SK-N-MC (cell line): Measurements from ENCODE around the gene KCNQ4.

Experiments used
- EZH2 ChIP-seq: fragments of 200-600 bp; sonication (generic); IDR thresholded peaks from one replicate; pipeline ENCODE4 v1.6.1; 2017; ENCODE audit warnings: antibody characterized with exemption
- FOXP2 ChIP-seq: optimal IDR thresholded peaks from 2 replicates; pipeline ENCODE3; 2011; ENCODE audit warnings: mild to moderate bottlenecking, moderate library complexity; ENCODE audit not compliant: insufficient read depth; ENCODE audit errors: extremely low read length, control extremely low read depth
- POLR2AphosphoS5 ChIP-seq: IDR thresholded peaks from 2 replicates; pipeline ENCODE4 v1.6.1; 2012; ENCODE audit warnings: mild to moderate bottlenecking, low read depth, low read length, borderline replicate concordance

DNA sequence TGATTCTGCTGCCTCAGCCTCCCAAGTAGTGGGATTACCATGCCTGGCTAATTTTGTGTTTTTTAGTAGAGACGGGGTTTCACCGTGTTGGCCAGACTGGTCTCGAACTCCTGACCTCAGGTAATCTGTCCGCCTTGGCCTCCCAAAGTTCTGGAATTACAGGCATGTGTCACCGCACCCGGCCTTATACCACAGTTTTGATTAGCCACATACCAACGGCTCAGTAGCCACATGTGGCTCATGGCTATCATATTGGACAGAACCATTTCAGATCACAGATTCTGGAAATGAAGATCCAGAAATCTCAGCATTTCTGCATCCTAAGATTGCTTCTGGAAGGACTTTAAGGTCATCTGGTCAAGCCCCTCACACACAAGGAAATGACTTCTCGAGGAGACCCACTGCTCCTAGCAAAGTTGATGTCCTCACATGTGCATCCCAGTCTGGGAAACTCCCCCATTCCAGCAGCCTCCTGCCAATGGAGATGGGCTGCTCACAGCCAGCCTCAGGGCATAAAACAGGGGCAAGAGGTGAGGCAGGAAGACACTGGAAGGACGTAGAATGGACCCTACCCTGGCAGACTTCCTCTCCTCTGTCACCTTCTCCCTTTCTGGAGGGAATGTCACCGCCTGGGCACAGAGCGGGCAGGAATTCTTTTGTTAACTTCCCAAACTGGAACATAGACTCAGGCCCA is 96.0 kb downstream of the KCNQ4 start:
- TF ChIP-seq EZH2 (no peak), POLR2AphosphoS5 (no peak), FOXP2 (no peak)
